ENCODE results near the gene OBSCN.

- no peak for TF ChIP-seq FOXK2 (IDR thresholded peaks at IDR 0.05)
- no peak for TF ChIP-seq PKNOX1 (IDR thresholded peaks at IDR 0.05)
- no peak for TF ChIP-seq SP1 (IDR thresholded peaks at IDR 0.05)
- no peak for TF ChIP-seq HDGF (IDR thresholded peaks at IDR 0.05; ENCODE audit: borderline replicate concordance)
- TF ChIP-seq ZNF384 (IDR thresholded peaks at IDR 0.05), result no peak
- TF ChIP-seq BHLHE40 (IDR thresholded peaks at IDR 0.05; ENCODE audit: borderline replicate concordance), result no peak
- TF ChIP-seq CTBP1 (IDR thresholded peaks at IDR 0.05; ENCODE audit: borderline replicate concordance), result no peak
- TF ChIP-seq FOXM1 (IDR thresholded peaks at IDR 0.05; ENCODE audit: borderline replicate concordance), result no peak
Observed at GRCh38 chr1:228411121-228411520, 203.3 kb downstream of the OBSCN start.

All from HEK293T (cell line).